Inferior parietal cortex (tissue), 1 donor: ENCODE data around the gene CTNND2.
"Not testable (repeated sequence)": the region's sequence is repeated elsewhere in the genome, so short reads cannot be mapped to it uniquely, and the experiment has no call there.

Experiments
- DNase-seq: peaks from one replicate; pipeline ENCODE4 v3.0.0-alpha.2; 2016; ENCODE audit errors: extremely low spot score

Gene CTNND2

DNA sequence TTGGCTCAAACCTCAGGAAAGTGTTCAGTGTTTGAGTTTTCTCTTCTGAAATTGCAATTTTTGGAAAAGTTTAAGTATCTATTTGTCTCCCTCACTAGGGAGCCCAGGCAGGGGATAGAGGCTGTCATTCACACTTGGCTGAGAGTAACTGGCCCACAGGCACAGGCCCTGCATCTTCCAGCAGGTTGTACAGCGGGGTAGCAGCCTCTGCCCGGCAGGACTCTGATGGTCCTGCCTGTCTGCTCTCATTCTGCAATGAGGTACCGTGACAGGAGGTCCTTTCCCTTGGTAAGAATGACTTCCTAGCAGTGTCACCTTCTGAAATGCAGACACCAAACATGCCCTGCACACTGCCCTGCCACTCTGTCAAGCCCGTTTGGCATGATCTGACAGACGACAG lies 860.4 kb downstream of the CTNND2 start:
- DNase-seq, result no peak

DNA sequence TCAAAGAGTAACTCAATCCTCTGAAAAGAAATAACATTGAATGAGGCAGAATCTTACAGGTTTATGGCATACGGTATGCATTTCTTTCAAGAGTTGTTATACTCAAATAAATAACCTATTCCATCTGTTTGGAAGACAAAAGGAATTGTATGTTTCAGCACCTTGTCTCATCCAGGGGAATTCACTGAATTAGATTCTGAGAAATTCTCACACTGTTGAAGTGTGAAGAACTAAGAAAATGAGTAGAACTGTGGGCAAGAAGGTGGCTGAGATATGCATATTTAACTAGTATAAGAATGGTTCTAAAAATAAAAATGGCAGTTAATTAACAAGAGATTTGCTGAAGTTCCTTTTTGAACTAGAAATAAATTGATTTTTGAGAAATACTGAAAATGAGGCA lies 863.9 kb downstream of the CTNND2 start:
- peak; percentile 17 for DNase-seq

DNA sequence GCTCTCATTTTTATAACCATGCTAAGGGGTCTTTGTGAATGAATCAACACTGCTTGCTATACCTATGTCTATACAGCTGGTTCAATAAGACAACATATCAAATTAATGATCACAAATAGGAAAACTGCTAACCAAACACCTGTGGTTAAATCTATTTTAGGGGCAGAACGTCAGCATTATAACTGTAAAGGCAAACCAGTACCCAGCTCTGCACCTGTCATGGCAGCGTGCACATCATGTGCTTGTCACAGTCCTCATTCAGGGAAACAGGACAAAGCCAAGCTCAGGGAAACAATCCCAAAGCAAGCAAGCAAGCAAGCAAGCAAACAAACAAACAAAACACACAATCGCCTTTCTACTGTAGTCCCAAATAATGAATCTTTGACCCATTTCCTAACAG lies 865.5 kb downstream of the CTNND2 start:
- no peak for DNase-seq

GRCh38 chr5:11037941-11038340 lies 866.3 kb downstream of the CTNND2 start:
- DNase-seq, result no peak

GRCh38 chr5:11037080-11037479 lies 867.2 kb downstream of the CTNND2 start:
- no peak for DNase-seq

- DNase-seq, result no peak
Measured at GRCh38 chr5:11030671-11031070, 873.6 kb downstream of the CTNND2 start.

- DNase-seq, result no peak
Measured at GRCh38 chr5:11027660-11028059, 876.6 kb downstream of the CTNND2 start.

DNA sequence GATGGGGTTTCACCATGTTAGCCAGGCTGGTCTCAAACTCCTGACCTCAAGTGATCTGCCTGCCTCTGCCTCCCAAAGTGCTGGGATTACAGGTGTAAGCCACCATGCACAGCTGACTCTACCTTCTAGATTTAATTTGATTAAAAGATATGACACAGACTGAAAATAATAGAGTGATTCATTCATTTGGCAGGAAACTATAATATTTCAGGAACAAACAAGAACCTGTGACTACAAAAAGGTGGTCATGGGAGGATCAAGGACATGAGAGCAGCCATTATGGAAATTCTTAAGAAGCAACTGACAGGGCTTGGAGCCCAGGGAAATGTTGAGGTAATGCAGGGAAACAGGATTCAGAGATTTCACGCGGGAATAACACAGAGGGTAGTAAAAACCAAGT lies 877.7 kb downstream of the CTNND2 start:
- DNase-seq, result no peak

GRCh38 chr5:11023945-11024344 lies 880.3 kb downstream of the CTNND2 start:
- DNase-seq, result no peak

- no peak for DNase-seq
Measured at GRCh38 chr5:11013793-11014192, 890.5 kb downstream of the CTNND2 start.

DNA sequence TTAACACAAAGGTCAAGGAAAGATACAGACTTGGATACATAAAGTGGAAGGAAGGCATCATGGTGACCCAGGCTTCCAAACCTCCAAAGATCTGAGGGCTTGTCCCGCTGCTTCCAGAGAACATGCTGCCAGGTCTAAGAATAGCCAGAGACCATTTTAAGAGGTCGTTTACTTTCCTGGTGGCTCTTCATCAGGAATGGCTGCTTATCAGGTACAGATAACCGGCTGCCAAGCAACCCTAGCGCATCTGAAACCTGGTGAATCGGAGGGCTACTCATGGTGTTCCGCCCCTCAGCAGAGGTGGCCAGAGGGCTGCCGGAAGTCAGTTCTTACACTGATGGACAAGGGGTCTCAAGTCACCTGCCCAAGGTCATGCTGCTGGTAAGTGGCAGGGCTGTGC lies 892.0 kb downstream of the CTNND2 start:
- DNase-seq, result no peak

- DNase-seq, result no peak
Measured at GRCh38 chr5:11010429-11011210, 893.6 kb downstream of the CTNND2 start.

- DNase-seq, result no peak
Measured at GRCh38 chr5:11009576-11009975, 894.7 kb downstream of the CTNND2 start.

- DNase-seq, result no peak
Measured at GRCh38 chr5:11007269-11007870, 896.9 kb downstream of the CTNND2 start.

GRCh38 chr5:11004523-11004922 lies 899.7 kb downstream of the CTNND2 start:
- DNase-seq, result not testable (repeated sequence)

DNA sequence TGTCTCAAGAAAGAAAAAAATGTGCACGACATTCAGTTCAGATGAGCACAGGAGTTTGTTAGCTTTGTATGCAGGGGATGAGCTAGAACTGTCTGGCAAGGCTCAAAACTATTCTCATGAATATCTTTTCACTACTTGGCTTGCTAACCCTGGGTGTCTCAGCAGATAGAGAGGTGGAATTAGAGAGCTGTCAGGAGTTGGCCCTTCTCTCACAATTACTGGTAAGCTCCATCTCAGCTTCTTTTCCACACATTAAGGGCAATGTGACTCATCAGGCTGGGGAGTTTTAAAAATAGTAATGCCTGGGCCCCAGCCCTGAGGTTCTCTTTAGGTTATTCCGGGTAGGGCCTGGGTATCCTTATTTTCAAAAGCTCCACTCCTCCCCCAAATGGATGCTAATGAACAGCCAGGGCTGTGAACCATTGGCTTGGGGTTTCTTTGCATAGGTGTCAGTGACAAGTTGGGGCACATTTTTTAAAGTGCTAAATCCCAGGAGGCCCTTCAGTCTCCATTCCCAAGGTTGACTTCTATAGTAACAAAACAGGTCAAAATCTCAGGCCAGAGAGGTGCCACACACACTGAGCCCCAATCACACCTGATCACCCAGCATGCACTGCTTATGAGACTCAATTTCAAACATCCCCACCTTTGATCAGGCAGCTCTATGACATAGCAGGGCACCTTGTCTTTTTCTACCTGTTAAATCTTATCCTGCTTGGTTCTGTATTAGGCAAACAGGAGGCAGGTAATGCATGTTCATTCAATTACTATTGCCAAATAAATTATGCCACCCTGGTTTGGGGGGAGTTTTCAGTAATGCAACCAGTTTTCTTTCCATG lies 903.5 kb downstream of the CTNND2 start:
- DNase-seq, result no peak

- no peak for DNase-seq
Measured at GRCh38 chr5:10999714-11000113, 904.5 kb downstream of the CTNND2 start.

DNA sequence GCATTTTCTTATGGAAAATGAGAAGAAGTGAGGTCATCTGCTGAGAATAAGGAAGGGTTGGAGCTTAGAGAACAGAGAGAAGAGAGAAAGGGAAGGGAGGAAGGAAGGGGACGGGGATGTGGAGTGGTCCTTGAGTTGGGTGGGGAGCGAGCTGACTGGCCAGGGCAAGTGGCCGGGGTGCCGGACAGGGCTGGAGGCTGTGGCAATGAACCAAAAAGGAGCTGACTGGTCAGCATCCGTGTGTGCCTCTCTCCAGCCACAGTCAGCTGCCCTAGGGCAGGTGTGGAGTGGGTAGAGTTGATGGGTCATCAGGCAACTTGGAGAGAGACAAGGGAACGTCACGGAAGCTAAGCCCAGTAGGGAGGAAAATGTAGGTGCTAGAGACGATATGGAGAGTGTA lies 908.4 kb downstream of the CTNND2 start:
- DNase-seq, result no peak

DNA sequence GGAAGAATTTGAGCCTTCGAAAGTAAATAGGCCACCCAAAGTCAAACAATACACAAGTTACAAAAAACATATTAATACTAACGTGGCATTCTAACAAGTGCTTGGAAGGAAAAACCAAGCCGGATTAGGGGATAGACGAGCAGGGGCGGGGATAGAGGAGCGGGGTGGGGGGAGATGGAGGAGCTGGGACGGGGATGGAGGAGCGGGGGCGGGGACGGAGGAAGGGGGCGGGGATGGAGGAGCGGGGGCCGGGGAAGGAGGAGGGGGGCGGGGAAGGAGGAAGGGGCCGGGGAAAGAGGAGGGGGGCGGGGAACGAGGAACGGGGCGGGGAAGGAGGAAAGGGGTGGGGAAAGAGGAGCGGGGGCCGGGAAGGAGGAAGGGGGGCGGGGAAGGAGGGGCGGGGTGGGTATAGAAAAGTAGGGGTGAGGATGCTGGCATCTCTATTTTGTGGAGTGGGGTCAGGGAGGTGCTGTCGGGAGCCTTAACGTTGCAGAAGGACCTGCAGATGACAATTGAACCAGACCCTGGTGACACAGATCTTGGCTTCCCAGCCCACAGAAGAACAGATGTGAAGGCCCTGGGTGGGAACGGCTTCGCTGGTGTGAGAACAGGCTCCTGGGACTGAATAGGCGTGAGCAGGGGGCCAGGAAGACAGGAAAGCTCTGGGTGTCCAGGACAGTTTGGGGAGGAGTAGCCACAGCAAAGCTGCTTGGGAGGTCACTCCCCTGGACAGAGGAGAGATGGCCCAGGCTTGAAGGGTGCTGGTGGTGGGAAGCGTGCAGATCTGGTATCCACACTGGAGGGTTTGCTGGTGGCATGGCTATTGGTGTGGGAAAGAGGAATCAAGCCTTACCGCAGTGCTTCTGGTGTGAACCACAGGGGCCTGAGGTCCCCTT lies 909.9 kb downstream of the CTNND2 start:
- no peak for DNase-seq

- DNase-seq, result no peak
Measured at GRCh38 chr5:10990634-10991033, 913.6 kb downstream of the CTNND2 start.

DNA sequence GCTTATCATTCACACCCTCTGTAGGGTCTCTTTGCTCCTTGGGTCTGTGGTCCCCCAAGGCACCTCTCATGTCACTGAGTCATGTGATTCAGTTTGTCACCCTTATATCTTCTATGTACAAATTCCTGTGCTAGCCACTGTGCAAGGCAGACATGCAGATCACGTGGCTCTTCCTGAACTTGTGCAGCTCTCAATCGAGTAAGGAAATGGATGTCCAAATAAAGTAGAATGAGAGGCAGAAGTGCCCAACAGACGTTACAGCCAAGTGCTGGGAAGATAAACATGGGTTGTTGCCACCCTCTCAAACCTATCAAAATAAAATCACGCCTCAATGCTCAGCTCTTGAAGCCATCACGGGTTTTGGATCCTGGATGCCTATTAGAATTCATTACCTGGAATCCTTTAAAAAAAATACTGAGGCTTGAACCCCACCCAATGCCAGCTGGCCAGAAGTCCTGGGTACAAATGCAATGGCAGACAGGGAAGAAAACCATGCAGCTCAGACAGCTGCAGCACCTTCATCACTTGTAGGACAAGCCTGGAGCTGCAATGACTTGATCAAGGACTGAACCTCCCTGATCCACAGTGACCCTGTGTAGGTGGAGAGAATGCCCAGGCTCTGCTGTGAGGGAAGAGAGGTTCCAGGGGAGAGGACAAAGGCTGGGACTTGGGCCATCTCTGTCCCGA lies 914.5 kb downstream of the CTNND2 start:
- DNase-seq, result no peak
